Osteocyte (in vitro differentiated cells): Measurements from ENCODE around the gene LRRN3. TPM values are rescaled to one million over a fixed set of nuclear protein-coding genes. Genes with fewer than 3 reads are reported as not detected.

Experiments
- DNase-seq: peaks from one replicate; pipeline ENCODE4 v3.0.0; 2021; ENCODE audit warnings: mixed read lengths; ENCODE audit not compliant: unreplicated experiment; ENCODE audit errors: extremely low spot score
- H3K27ac Mint-ChIP-seq: one replicate; pipeline ENCODE4 v1.8.0; 2021; ENCODE audit warnings: mild to moderate bottlenecking, mixed read lengths; ENCODE audit not compliant: unreplicated experiment
- H3K27me3 Mint-ChIP-seq: one replicate; pipeline ENCODE4 v1.8.0; 2021; ENCODE audit warnings: mixed read lengths; ENCODE audit not compliant: unreplicated experiment
- H3K36me3 Mint-ChIP-seq: one replicate; pipeline ENCODE4 v1.8.0; 2021; ENCODE audit warnings: mixed read lengths; ENCODE audit not compliant: unreplicated experiment
- H3K4me1 Mint-ChIP-seq: one replicate; pipeline ENCODE4 v1.8.0; 2021; ENCODE audit warnings: mixed read lengths; ENCODE audit not compliant: unreplicated experiment
- H3K4me3 Mint-ChIP-seq: one replicate; pipeline ENCODE4 v1.8.0; 2021; ENCODE audit warnings: mild to moderate bottlenecking, moderate library complexity, mixed read lengths; ENCODE audit not compliant: unreplicated experiment
- H3K9me3 Mint-ChIP-seq: one replicate; pipeline ENCODE4 v1.8.0; 2021; ENCODE audit warnings: mixed read lengths; ENCODE audit not compliant: unreplicated experiment
- CTCF ChIP-seq: fragments of 200-600 bp; sonication (generic); IDR thresholded peaks from 2 replicates; pipeline ENCODE4 v1.5.0; 2021; ENCODE audit warnings: antibody characterized with exemption, mild to moderate bottlenecking, moderate library complexity
- total RNA-seq: library from RNA; stranded (reverse); gene quantifications from 2 replicates; pipeline ENCODE4 v1.2.1, GENCODE V29; 2021

Gene LRRN3
- total RNA-seq, 1 donor from 2014 or later, result 0.56 TPM

GRCh38 chr7:111103136-111103535, 12.2 kb downstream of the LRRN3 start:
- Mint-ChIP-seq H3K27me3 (no peaks in the 10 kb centered on the region), H3K4me3 (no peak overlapping the region), H3K9me3 (no peaks in the 10 kb centered on the region), H3K4me1 (peaks cover 2% of the 10 kb centered on the region), H3K36me3 (no peaks in the 10 kb centered on the region), H3K27ac (no peak overlapping the region)
- no peak for TF ChIP-seq CTCF
- DNase-seq, result no peak

GRCh38 chr7:111103678-111104274, 12.8 kb downstream of the LRRN3 start:
- Mint-ChIP-seq H3K36me3 (no peaks in the 10 kb centered on the region), H3K9me3 (no peaks in the 10 kb centered on the region), H3K4me1 (no peaks in the 10 kb centered on the region), H3K27ac (no peak overlapping the region), H3K27me3 (no peaks in the 10 kb centered on the region), H3K4me3 (no peak overlapping the region)
- TF ChIP-seq CTCF, result no peak
- no peak for DNase-seq

- Mint-ChIP-seq H3K36me3 (no peaks in the 10 kb centered on the region), H3K27ac (no peak overlapping the region), H3K4me1 (no peaks in the 10 kb centered on the region), H3K4me3 (no peak overlapping the region), H3K27me3 (no peaks in the 10 kb centered on the region), H3K9me3 (no peaks in the 10 kb centered on the region)
- DNase-seq, result no peak
- TF ChIP-seq CTCF, result no peak
Measured at GRCh38 chr7:111104710-111105109, 13.8 kb downstream of the LRRN3 start.

- Mint-ChIP-seq H3K27me3 (no peaks in the 10 kb centered on the region), H3K27ac (no peak overlapping the region), H3K4me1 (no peaks in the 10 kb centered on the region), H3K9me3 (no peaks in the 10 kb centered on the region), H3K4me3 (no peak overlapping the region), H3K36me3 (no peaks in the 10 kb centered on the region)
- no peak for DNase-seq
- no peak for TF ChIP-seq CTCF
Measured at GRCh38 chr7:111105269-111105668, 14.3 kb downstream of the LRRN3 start.

- Mint-ChIP-seq H3K4me3 (no peak overlapping the region), H3K27me3 (no peaks in the 10 kb centered on the region), H3K4me1 (peaks cover 8% of the 10 kb centered on the region), H3K27ac (no peak overlapping the region), H3K36me3 (no peaks in the 10 kb centered on the region), H3K9me3 (no peaks in the 10 kb centered on the region)
- no peak for DNase-seq
- TF ChIP-seq CTCF, result no peak
Measured at GRCh38 chr7:111107579-111107978, 16.7 kb downstream of the LRRN3 start.
